Activated T-helper 1 cell treated with Interleukin-2 at 50 U/mL for 16 hours (primary cell): ENCODE measurements around the gene TEX13A.

Experiments
- DNase-seq: peaks from one replicate; pipeline ENCODE4 v3.0.0-alpha.2; 2020; ENCODE audit warnings: low read depth

Gene TEX13A

DNA sequence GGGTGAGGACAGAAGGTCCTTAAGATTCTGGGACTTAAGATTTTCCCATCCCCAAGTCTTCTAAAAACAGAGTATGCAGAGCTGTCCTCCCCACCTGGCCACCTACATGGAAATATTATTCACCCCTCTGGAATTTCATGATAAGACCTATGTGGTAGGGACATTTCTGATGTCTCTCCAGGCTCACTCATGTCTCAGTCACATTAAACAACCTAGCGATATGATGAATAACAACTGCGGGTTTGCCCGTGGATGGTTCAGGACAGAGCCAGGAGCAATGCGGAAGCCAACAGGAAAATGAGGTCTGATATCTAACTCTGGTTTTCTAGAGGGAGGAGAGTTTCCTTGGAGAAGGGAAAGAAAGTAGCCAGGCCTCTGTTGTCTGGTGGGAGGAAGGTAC, 47.4 kb downstream of the TEX13A start:
- DNase-seq, result no peak
